K562 (cell line): Measurements from ENCODE around the gene LTO1. TPM values are rescaled to one million over a fixed set of nuclear protein-coding genes. Genes with fewer than 3 reads are reported as not detected.

Experiments used
- polyA plus RNA-seq, 8 experiments: library from polyadenylated mRNA; depleted of rRNA in 4 of 8; stranded (reverse) in 5 of 8; unstranded in 3 of 8; fragments of >200 nt; fragmentation: Nextera tagmentation in 2 of 8; fragmentation: Illumina TruSeq in 1 of 8; extraction: Ambion mirVana in 2 of 8; extraction: Trizol in 1 of 8; gene quantifications; 2 replicates each; pipeline versions ENCODE4 v1.2.1 to v1.2.3, GENCODE V29; 2011 to 2014; ENCODE audit warnings: inconsistent platforms in 1 of 8, missing spikeins in 1 of 8
- total RNA-seq, 7 experiments: library from RNA; depleted of rRNA in 6 of 7; stranded (reverse); fragments of >200 nt in 6 of 7; fragmentation: Illumina TruSeq in 2 of 7; extraction: Trizol in 2 of 7; gene quantifications; 2 replicates each; pipeline versions ENCODE4 v1.2.1 to v1.2.3, GENCODE V29; 2011 to 2021; ENCODE audit warnings: low replicate concordance in 1 of 7
- TF ChIP-seq, protein P1 (sequence below): fragments of 200-600 bp; sonication (generic); IDR thresholded peaks from one replicate; pipeline ENCODE4 v1.6.1; 2012; ENCODE audit warnings: mild to moderate bottlenecking, low read depth, low read length, inconsistent platforms
- TF ChIP-seq, protein P2 (sequence below): sonication (generic); formaldehyde crosslinking; IDR thresholded peaks from 2 replicates; pipeline ENCODE4 v1.8.1; 2023; ENCODE audit warnings: mild to moderate bottlenecking, missing genetic modification reagents

The LTO1 gene
- total and polyA plus RNA-seq, 9 of the 15 experiments (the other 6 are each of a cell fraction or from before 2014, with no cell fraction given): 2.6 to 43.4 (median 19.1) TPM

DNA sequence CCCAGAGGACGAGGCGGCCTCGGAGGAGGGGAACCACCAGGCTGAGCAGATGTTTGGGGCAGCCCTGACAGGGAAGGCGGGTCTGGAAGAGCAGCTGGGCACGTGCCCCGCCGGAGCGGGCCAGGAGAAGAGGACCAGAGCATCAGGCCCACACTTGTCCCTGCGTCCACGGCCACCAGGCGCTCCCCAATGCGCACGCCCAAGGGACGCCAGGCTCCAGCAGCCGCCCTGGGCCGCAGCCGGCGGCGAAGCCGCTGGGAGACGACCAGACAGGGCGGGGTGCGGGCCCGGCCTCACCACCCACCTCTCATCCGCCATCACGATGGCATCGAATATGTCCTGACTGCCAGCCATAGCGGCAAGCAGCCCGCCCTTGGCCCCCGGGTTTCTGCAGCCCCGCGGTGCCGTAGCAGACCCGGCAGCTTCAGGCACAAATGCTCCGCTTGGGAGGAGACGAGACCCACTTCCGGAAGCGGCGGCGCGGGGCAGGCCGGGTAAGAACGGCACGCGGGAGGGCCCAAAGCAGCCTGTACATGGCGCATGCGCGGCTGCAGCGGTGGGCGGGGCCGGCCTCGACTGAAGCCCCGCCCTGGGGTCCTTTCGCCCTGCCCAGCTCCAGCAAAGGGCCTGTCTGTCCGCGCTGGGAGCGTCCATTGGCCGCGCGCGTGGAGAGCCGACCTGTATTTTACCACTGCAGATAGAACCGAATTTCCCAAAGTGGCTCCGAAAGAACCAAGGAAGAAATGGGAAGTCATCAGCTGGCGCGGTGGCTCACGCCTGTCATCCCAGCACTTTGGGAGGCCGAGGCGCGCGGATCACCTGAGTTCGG, at the start of gene LTO1 (continued):
- TF ChIP-seq, protein P1, sequence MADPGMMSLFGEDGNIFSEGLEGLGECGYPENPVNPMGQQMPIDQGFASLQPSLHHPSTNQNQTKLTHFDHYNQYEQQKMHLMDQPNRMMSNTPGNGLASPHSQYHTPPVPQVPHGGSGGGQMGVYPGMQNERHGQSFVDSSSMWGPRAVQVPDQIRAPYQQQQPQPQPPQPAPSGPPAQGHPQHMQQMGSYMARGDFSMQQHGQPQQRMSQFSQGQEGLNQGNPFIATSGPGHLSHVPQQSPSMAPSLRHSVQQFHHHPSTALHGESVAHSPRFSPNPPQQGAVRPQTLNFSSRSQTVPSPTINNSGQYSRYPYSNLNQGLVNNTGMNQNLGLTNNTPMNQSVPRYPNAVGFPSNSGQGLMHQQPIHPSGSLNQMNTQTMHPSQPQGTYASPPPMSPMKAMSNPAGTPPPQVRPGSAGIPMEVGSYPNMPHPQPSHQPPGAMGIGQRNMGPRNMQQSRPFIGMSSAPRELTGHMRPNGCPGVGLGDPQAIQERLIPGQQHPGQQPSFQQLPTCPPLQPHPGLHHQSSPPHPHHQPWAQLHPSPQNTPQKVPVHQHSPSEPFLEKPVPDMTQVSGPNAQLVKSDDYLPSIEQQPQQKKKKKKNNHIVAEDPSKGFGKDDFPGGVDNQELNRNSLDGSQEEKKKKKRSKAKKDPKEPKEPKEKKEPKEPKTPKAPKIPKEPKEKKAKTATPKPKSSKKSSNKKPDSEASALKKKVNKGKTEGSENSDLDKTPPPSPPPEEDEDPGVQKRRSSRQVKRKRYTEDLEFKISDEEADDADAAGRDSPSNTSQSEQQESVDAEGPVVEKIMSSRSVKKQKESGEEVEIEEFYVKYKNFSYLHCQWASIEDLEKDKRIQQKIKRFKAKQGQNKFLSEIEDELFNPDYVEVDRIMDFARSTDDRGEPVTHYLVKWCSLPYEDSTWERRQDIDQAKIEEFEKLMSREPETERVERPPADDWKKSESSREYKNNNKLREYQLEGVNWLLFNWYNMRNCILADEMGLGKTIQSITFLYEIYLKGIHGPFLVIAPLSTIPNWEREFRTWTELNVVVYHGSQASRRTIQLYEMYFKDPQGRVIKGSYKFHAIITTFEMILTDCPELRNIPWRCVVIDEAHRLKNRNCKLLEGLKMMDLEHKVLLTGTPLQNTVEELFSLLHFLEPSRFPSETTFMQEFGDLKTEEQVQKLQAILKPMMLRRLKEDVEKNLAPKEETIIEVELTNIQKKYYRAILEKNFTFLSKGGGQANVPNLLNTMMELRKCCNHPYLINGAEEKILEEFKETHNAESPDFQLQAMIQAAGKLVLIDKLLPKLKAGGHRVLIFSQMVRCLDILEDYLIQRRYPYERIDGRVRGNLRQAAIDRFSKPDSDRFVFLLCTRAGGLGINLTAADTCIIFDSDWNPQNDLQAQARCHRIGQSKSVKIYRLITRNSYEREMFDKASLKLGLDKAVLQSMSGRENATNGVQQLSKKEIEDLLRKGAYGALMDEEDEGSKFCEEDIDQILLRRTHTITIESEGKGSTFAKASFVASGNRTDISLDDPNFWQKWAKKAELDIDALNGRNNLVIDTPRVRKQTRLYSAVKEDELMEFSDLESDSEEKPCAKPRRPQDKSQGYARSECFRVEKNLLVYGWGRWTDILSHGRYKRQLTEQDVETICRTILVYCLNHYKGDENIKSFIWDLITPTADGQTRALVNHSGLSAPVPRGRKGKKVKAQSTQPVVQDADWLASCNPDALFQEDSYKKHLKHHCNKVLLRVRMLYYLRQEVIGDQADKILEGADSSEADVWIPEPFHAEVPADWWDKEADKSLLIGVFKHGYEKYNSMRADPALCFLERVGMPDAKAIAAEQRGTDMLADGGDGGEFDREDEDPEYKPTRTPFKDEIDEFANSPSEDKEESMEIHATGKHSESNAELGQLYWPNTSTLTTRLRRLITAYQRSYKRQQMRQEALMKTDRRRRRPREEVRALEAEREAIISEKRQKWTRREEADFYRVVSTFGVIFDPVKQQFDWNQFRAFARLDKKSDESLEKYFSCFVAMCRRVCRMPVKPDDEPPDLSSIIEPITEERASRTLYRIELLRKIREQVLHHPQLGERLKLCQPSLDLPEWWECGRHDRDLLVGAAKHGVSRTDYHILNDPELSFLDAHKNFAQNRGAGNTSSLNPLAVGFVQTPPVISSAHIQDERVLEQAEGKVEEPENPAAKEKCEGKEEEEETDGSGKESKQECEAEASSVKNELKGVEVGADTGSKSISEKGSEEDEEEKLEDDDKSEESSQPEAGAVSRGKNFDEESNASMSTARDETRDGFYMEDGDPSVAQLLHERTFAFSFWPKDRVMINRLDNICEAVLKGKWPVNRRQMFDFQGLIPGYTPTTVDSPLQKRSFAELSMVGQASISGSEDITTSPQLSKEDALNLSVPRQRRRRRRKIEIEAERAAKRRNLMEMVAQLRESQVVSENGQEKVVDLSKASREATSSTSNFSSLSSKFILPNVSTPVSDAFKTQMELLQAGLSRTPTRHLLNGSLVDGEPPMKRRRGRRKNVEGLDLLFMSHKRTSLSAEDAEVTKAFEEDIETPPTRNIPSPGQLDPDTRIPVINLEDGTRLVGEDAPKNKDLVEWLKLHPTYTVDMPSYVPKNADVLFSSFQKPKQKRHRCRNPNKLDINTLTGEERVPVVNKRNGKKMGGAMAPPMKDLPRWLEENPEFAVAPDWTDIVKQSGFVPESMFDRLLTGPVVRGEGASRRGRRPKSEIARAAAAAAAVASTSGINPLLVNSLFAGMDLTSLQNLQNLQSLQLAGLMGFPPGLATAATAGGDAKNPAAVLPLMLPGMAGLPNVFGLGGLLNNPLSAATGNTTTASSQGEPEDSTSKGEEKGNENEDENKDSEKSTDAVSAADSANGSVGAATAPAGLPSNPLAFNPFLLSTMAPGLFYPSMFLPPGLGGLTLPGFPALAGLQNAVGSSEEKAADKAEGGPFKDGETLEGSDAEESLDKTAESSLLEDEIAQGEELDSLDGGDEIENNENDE: no peak
- TF ChIP-seq, protein P2, sequence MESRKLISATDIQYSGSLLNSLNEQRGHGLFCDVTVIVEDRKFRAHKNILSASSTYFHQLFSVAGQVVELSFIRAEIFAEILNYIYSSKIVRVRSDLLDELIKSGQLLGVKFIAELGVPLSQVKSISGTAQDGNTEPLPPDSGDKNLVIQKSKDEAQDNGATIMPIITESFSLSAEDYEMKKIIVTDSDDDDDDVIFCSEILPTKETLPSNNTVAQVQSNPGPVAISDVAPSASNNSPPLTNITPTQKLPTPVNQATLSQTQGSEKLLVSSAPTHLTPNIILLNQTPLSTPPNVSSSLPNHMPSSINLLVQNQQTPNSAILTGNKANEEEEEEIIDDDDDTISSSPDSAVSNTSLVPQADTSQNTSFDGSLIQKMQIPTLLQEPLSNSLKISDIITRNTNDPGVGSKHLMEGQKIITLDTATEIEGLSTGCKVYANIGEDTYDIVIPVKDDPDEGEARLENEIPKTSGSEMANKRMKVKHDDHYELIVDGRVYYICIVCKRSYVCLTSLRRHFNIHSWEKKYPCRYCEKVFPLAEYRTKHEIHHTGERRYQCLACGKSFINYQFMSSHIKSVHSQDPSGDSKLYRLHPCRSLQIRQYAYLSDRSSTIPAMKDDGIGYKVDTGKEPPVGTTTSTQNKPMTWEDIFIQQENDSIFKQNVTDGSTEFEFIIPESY (CRISPR knock-in tag): no peak
